Astrocyte of the cerebellum (primary cell): ENCODE measurements around the gene DRAP1.

ENCODE experiments used
- DNase-seq: peaks from one replicate; pipeline ENCODE4 v3.0.0-alpha.2; 2011; ENCODE audit warnings: low read depth
- H3K4me3 ChIP-seq: 2 replicates; pipeline ENCODE4 v1.5.1; 2011; ENCODE audit warnings: mild to moderate bottlenecking, low read depth, low read length, moderate library complexity
- in situ Hi-C: cut with HindIII; loops from 2 replicates; pipeline ENCODE4 v1.10.0; 2017; ENCODE audit warnings: low sequenced_read_pairs
- TF ChIP-seq, protein P1 (sequence below): IDR thresholded peaks from 2 replicates; pipeline ENCODE4 v1.5.1; 2012; ENCODE audit warnings: low read length, low read depth, moderate library complexity, mild to moderate bottlenecking; ENCODE audit errors: missing control alignments

The DRAP1 gene

GRCh38 chr11:65965986-65966762, 46.9 kb downstream of the DRAP1 start:
- in situ Hi-C loops = no loop called here
- TF ChIP-seq, protein P1, sequence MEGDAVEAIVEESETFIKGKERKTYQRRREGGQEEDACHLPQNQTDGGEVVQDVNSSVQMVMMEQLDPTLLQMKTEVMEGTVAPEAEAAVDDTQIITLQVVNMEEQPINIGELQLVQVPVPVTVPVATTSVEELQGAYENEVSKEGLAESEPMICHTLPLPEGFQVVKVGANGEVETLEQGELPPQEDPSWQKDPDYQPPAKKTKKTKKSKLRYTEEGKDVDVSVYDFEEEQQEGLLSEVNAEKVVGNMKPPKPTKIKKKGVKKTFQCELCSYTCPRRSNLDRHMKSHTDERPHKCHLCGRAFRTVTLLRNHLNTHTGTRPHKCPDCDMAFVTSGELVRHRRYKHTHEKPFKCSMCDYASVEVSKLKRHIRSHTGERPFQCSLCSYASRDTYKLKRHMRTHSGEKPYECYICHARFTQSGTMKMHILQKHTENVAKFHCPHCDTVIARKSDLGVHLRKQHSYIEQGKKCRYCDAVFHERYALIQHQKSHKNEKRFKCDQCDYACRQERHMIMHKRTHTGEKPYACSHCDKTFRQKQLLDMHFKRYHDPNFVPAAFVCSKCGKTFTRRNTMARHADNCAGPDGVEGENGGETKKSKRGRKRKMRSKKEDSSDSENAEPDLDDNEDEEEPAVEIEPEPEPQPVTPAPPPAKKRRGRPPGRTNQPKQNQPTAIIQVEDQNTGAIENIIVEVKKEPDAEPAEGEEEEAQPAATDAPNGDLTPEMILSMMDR = no peak
- no peak for DNase-seq
- no peak overlapping the region for H3K4me3 ChIP-seq

DNA sequence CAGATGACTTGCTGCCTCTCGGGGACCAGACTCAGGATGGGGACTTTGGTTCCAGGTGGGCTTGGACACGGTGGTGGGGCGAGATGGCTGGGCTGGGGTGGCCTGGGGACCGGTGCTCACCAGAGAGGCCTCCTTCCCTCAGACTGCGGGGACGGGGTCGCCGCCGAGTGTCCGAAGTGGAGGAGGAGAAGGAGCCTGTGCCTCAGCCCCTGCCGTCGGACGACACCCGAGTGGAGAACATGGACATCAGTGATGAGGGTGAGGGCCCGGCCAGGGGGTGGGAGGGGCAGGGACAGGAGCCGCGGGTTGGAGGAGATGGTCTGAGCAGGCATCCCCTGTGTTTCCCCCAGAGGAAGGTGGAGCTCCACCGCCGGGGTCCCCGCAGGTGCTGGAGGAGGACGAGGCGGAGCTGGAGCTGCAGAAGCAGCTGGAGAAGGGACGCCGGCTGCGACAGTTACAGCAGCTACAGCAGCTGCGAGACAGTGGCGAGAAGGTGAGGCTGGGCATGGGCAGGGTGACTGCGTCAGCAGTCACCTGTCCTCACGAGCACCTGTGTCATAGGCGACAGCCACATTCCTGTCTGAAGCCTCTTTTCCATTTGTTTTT, 48.2 kb downstream of the DRAP1 start:
- in situ Hi-C loops = no loop called here
- no peak for DNase-seq
- TF ChIP-seq, protein P1 = no peak
- no peak overlapping the region for H3K4me3 ChIP-seq

DNA sequence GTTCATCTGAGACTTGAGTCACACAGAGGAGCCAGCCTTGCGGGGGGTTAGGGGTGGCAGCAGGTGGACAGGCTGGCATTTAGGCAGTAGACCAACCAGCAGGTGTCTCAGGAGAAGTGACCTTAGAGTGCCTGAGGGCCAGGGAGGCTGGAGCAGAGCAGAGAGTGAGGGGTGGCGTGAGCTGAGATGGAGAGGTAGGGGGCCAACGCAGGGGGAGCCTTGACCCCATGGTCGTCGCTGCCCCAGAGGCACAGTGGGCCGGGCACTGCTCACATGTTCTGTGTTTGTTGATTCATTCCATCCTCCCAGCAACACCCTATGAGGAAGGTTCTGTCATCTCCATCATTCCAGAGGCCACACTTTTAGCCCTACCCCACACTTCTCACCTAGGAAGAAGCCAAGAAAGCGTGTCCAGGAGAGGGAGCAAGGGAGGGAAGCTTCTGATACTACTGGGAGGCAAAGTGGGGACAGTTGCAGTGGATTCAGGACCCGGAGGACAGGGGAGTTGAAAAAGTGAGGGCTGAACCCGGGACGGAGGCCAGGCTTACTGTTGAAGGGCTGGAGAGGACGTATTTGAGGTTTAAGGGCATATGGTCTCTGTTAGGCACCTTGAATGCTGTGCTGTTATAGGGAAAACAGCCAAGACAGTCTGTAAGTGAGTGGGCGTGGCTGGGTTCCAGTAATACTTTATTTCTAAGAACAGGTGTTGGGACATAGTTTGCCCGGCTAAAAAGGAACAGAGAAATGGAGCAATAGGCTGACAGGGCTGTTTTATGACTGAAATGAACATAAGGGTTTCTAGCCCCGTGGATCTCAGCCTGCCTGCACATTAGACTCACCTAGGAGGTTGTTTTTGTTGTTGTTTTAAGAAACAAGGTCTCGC, 49.6 kb downstream of the DRAP1 start:
- no peak overlapping the region for H3K4me3 ChIP-seq
- in situ Hi-C loops = no loop called here
- no peak for DNase-seq
- TF ChIP-seq, protein P1 = no peak
